Left ventricle myocardium inferior (tissue), 1 donor: ENCODE results near the gene PIK3C2A. TPM values are rescaled to one million over a fixed set of nuclear protein-coding genes. Genes with fewer than 3 reads are reported as not detected.

Source experiments
- DNase-seq: peaks from one replicate; pipeline ENCODE4 v3.0.0-alpha.2; 2020
- H3K27ac ChIP-seq: fragments of 200-600 bp; replicated peaks from 2 replicates; pipeline ENCODE4 v1.8.0; 2021
- H3K27me3 ChIP-seq: fragments of 200-600 bp; 2 replicates; pipeline ENCODE4 v1.8.0; 2021; ENCODE audit warnings: low read depth
- H3K36me3 ChIP-seq: fragments of 200-600 bp; 2 replicates; pipeline ENCODE4 v1.8.0; 2021
- H3K4me1 ChIP-seq: fragments of 200-600 bp; 2 replicates; pipeline ENCODE4 v1.8.0; 2021
- H3K4me3 ChIP-seq: fragments of 200-600 bp; 2 replicates; pipeline ENCODE4 v1.8.0; 2021; ENCODE audit warnings: mild to moderate bottlenecking, moderate library complexity
- H3K9me3 ChIP-seq: fragments of 200-600 bp; replicated peaks from 2 replicates; pipeline ENCODE4 v1.8.0; 2021
- intact Hi-C: fragments of 100-400 bp; cut with micrococcal nuclease; formaldehyde crosslinking; loops from one replicate; pipeline ENCODE4 v1.11.0; 2022
- long read RNA-seq: library from polyadenylated mRNA; unstranded; transcript quantifications from one replicate; pipeline ENCODE4 v2.0.0, GENCODE V29; 2021
- total RNA-seq: library from RNA; stranded (reverse); fragmentation: NEBNext Ultra II Directional; extraction: Animal tissue kit (Norgen Biotek cat#: 25700); gene quantifications from one replicate; pipeline ENCODE4 v1.2.1, GENCODE V29; 2021
- TF ChIP-seq, protein P1 (sequence below): fragments of 200-600 bp; IDR thresholded peaks from 2 replicates; pipeline ENCODE4 v1.8.0; 2021; ENCODE audit warnings: antibody characterized with exemption, mild to moderate bottlenecking, borderline replicate concordance
- donor health status: DM: no; HTN: yes; CAD: no; lungs with severe emphysema.

Gene PIK3C2A, protein sequence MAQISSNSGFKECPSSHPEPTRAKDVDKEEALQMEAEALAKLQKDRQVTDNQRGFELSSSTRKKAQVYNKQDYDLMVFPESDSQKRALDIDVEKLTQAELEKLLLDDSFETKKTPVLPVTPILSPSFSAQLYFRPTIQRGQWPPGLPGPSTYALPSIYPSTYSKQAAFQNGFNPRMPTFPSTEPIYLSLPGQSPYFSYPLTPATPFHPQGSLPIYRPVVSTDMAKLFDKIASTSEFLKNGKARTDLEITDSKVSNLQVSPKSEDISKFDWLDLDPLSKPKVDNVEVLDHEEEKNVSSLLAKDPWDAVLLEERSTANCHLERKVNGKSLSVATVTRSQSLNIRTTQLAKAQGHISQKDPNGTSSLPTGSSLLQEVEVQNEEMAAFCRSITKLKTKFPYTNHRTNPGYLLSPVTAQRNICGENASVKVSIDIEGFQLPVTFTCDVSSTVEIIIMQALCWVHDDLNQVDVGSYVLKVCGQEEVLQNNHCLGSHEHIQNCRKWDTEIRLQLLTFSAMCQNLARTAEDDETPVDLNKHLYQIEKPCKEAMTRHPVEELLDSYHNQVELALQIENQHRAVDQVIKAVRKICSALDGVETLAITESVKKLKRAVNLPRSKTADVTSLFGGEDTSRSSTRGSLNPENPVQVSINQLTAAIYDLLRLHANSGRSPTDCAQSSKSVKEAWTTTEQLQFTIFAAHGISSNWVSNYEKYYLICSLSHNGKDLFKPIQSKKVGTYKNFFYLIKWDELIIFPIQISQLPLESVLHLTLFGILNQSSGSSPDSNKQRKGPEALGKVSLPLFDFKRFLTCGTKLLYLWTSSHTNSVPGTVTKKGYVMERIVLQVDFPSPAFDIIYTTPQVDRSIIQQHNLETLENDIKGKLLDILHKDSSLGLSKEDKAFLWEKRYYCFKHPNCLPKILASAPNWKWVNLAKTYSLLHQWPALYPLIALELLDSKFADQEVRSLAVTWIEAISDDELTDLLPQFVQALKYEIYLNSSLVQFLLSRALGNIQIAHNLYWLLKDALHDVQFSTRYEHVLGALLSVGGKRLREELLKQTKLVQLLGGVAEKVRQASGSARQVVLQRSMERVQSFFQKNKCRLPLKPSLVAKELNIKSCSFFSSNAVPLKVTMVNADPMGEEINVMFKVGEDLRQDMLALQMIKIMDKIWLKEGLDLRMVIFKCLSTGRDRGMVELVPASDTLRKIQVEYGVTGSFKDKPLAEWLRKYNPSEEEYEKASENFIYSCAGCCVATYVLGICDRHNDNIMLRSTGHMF (N-terminal part only)
- 30.6 TPM for total RNA-seq
- long read RNA-seq, partial matches to known transcripts = 3 of 3 reads
- long read RNA-seq, other reads (novel, unspliced or antisense) = 0 of 3 reads

DNA sequence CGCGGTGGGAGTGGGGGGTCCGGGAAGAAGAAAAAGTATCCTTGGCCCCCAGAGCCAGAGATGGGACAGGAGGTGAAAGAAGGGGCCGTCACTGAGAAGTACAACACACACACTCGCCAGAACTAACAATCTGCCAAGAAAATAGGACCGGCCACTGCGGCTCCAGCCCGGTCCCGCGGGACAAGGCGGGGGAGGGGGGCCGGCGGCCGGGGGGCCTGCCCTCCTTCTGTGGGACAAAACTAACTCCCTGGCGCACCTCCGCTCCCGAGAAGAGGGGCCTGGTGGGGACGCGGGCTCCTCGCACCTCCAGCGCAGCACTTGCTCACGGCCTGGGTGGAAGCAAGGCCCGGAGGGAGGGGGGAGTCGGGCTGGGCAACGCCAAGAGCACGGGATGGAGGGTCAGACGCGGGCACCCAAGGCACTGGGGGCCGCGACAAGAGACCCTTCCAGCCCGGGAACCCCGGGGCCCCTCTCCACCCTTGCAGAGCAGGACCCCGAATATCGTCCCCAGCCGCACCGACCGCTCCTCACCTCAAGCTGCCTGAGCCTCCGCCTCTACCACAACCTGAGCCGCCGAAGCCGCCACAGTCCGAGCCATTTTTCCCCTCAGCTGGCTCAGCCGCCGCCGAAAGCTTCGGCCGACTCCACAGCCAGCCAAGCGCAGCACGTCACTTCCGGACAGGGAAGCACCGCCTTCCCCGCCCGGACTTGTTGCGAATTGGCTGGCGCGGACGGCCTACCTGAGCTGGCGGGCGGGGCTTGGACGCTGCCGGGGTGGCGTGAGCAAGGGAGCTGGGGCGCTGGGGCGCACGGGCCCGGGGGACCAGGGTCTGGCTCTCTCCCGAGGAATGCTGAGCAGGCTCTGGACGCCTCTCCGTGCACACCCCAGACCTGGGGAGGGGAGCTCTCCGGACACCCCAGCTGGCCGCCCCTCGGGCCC lies at the start of gene PIK3C2A:
TSS of gene PIK3C2A (minus strand) at position 670 of the 940 bp plus-strand sequence. CDS start 38,245 bp downstream, outside the sequence.
- peaks cover 5% of the 10 kb centered on the region for H3K36me3 ChIP-seq
- no peaks in the 10 kb centered on the region for H3K27me3 ChIP-seq
- DNase-seq = peak; percentile 98
- H3K27ac ChIP-seq = peak within 1 kb of the TSS; percentile 96
- H3K4me3 ChIP-seq = peak within 1 kb of the TSS; percentile 83
- TF ChIP-seq, protein P1, sequence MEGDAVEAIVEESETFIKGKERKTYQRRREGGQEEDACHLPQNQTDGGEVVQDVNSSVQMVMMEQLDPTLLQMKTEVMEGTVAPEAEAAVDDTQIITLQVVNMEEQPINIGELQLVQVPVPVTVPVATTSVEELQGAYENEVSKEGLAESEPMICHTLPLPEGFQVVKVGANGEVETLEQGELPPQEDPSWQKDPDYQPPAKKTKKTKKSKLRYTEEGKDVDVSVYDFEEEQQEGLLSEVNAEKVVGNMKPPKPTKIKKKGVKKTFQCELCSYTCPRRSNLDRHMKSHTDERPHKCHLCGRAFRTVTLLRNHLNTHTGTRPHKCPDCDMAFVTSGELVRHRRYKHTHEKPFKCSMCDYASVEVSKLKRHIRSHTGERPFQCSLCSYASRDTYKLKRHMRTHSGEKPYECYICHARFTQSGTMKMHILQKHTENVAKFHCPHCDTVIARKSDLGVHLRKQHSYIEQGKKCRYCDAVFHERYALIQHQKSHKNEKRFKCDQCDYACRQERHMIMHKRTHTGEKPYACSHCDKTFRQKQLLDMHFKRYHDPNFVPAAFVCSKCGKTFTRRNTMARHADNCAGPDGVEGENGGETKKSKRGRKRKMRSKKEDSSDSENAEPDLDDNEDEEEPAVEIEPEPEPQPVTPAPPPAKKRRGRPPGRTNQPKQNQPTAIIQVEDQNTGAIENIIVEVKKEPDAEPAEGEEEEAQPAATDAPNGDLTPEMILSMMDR = no peak
- peaks cover 62% of the 10 kb centered on the region for H3K4me1 ChIP-seq
- intact Hi-C loops = loop anchor here (10.0 kb wide), 1 partner anchor 63 kb away; no protein-coding TSS in a partner anchor
- H3K9me3 ChIP-seq = no peaks in the 10 kb centered on the region

DNA sequence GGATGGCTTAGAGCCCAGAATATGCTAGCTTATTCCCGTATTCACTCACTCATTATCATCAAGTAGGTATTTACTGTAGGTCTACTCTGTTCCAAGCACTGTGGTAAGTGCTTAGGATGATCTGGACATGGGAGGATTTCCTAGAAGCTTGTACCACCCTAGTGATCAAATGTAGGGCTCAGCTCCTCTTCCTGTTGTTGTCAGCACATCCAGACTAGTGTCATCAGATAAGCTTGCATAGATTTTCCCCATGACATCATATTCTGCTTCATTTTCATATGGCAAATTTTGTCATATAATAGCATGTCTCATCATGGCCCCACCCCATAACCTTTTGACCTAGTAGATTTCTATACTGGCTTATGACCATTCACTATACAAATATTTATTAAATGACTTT lies 49.4 kb upstream of the PIK3C2A start:
- Histone ChIP-seq H3K4me1 (no peaks in the 10 kb centered on the region), H3K27ac (no peak overlapping the region), H3K36me3 (no peaks in the 10 kb centered on the region), H3K27me3 (no peaks in the 10 kb centered on the region), H3K9me3 (no peaks in the 10 kb centered on the region), H3K4me3 (no peak overlapping the region)
- DNase-seq = no peak
- intact Hi-C loops = no loop called here
- TF ChIP-seq, protein P1 = no peak

DNA sequence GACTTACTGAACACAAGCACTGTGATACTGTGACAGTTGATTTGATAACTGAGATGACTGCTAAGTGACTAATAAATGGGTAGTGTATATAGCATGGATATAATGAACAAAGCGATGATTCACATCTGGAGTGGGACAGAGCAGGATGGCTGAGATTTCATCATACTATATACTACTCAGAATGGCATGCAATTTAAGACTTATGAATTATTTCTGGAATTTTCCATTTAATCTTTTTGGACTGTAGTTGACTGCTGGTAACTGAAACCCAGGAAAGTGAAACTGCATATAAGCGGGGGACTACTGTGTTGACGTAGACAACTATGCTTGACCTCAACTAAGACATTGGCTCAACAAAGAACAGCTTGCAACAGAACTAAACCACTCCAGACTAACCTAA lies 48.7 kb upstream of the PIK3C2A start:
- no peak overlapping the region for H3K27ac ChIP-seq
- DNase-seq = no peak
- H3K27me3 ChIP-seq = no peaks in the 10 kb centered on the region
- H3K4me1 ChIP-seq = no peaks in the 10 kb centered on the region
- TF ChIP-seq, protein P1 = no peak
- no peak overlapping the region for H3K4me3 ChIP-seq
- no peaks in the 10 kb centered on the region for H3K9me3 ChIP-seq
- H3K36me3 ChIP-seq = no peaks in the 10 kb centered on the region
- intact Hi-C loops = no loop called here

DNA sequence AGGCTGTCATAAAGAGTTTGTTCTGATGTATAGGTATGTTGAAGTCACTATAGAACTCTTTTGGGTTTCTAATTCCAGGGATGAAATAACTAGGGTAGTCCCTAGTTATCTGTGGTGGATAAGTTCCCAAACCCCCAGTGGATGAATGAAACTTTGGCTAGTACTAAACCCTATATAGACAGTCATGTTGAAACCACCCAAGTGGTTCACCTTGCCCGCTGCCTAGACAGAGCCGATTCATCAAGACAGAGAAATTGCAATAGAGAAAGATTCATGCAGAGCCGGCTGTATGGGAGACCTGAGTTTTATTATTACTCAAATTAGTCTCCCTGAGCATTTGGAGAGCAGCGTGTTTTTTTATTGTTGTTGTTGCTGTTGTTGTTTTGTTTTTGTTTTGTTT lies 44.9 kb upstream of the PIK3C2A start:
- DNase-seq = no peak
- TF ChIP-seq, protein P1 = no peak
- Histone ChIP-seq H3K4me1 (no peaks in the 10 kb centered on the region), H3K9me3 (no peaks in the 10 kb centered on the region), H3K4me3 (no peak overlapping the region), H3K27ac (no peak overlapping the region), H3K36me3 (no peaks in the 10 kb centered on the region), H3K27me3 (no peaks in the 10 kb centered on the region)
- intact Hi-C loops = no loop called here
